Small intestine (tissue), 7 donors: ENCODE measurements around the gene TRIM73. TPM values are rescaled to one million over a fixed set of nuclear protein-coding genes. Genes with fewer than 3 reads are reported as not detected.
"Not testable (repeated sequence)": the region's sequence is repeated elsewhere in the genome, so short reads cannot be mapped to it uniquely, and the experiment has no call there.

Experiments
- DNase-seq, 2 donors: peaks; one replicate each; pipeline versions ENCODE4 v3.0.0 to v3.0.0-alpha.2; 2013
- FAIRE-seq: peaks from 2 replicates; lab custom pipeline; 2012; peaks lifted over from hg19 to GRCh38; lab: Jason Lieb, UNC
- H3K27ac ChIP-seq, 3 donors: one replicate each; pipeline ENCODE4 v1.5.1; 2013; ENCODE audit warnings: low read length in 2 of 3, mild to moderate bottlenecking in 2 of 3, control low read depth in 1 of 3, inconsistent platforms in 1 of 3, low read depth in 1 of 3, moderate library complexity in 1 of 3
- H3K27me3 ChIP-seq, 3 donors: one replicate each; pipeline ENCODE4 v1.6.1; 2013; ENCODE audit warnings: low read length in 3 of 3, inconsistent platforms in 1 of 3; ENCODE audit not compliant: control insufficient read depth in 3 of 3, insufficient read depth in 3 of 3
- H3K36me3 ChIP-seq, 3 donors: one replicate each; pipeline ENCODE4 v1.6.1; 2013; ENCODE audit warnings: low read length in 3 of 3, inconsistent platforms in 1 of 3, low read depth in 1 of 3, mild to moderate bottlenecking in 1 of 3, moderate library complexity in 1 of 3; ENCODE audit not compliant: control insufficient read depth in 3 of 3, insufficient read depth in 2 of 3
- H3K4me1 ChIP-seq, 3 donors: one replicate each; pipeline ENCODE4 v1.6.1; 2013; ENCODE audit warnings: low read length in 2 of 3, inconsistent platforms in 1 of 3, low read depth in 1 of 3, mild to moderate bottlenecking in 1 of 3, moderate library complexity in 1 of 3; ENCODE audit not compliant: control insufficient read depth in 3 of 3, insufficient read depth in 2 of 3
- H3K4me3 ChIP-seq, 3 donors: one replicate each; pipeline ENCODE4 v1.5.1; 2013; ENCODE audit warnings: low read length in 3 of 3, control low read depth in 1 of 3, inconsistent platforms in 1 of 3, low read depth in 1 of 3, mild to moderate bottlenecking in 1 of 3, moderate library complexity in 1 of 3
- H3K9me3 ChIP-seq, 2 donors: one replicate each; pipeline ENCODE4 v1.6.1; 2013; ENCODE audit warnings: low read depth in 1 of 2, low read length in 1 of 2; ENCODE audit not compliant: control insufficient read depth in 2 of 2, insufficient read depth in 1 of 2
- WGBS, 3 donors: extraction: QIAGEN DNeasy Blood & Tissue Kit; methylation state at CpG; one replicate each; pipeline ENCODE4 v1.1.7; 2013; 5-methylcytosine and 5-hydroxymethylcytosine counted together
- polyA plus RNA-seq, 4 donors: library from polyadenylated mRNA; stranded (reverse) in 3 of 4; unstranded in 1 of 4; fragments of 200-250 nt in 3 of 4; fragments of 120-200 nt in 1 of 4; gene quantifications; one replicate each; pipeline versions ENCODE4 v1.2.1 to v1.2.3, GENCODE V29; 2013
- donor health status: healthy with polysubstance abuse.
- donor health status: control.
- donor health status: control.
- donor health status: Bipolar disorder and iron deficiency.
- donor health status: healthy.

The TRIM73 gene
- polyA plus RNA-seq, 4 donors = 2.1 to 4.6 (median 3.0) TPM

DNA sequence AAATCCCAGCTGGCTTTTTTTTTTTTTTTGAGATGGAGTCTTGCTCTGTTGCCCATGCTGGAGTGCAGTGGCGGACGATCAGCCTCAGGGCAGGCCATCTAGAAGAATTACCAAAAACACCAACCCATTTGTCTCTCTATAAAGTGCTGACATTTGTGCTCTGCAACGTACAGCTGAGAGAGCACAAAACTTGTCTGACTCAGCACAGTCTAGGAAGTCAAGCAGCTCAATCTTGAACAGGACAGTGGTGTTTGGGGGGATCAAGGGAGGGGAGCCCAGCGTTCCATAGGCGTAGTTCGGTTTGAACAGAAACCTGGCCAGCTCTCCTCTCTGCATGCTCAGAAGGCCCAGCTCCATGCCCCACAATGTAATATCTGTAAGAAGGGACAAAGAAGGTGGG lies 2.2 kb upstream of the TRIM73 start:
- FAIRE-seq = not testable (repeated sequence)

DNA sequence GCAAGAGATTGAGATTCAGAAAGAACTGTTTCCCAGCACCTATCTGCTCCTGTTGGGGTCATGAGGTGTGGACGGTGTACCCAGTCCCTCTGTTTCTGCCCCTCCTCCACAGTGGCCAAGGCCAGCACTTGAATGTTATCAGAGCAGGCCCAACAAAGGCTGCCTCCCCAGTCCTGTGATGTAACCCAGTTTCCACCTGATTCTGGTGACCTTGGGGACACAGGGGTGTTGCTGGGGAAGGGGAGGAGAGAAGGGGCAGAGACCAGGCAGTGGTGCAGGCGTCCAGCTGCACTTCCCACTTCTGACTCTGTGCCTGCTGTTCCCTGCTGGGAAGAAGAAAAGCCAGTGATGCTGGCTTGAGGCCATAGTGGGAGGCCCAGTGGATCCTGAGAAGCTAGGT lies 2.4 kb downstream of the TRIM73 start:
- DNase-seq, FAIRE-seq: not testable (repeated sequence)
- WGBS, 3 donors = no CpG with 5 or more reads among the region's 2 CpGs

More for the DNA sequence above, 2.2 kb upstream of the TRIM73 start:
- not testable (repeated sequence) for H3K9me3 ChIP-seq, H3K27ac ChIP-seq, DNase-seq, H3K4me3 ChIP-seq, H3K27me3 ChIP-seq, H3K4me1 ChIP-seq, H3K36me3 ChIP-seq
- no CpG with 5 or more reads among the region's 6 CpGs for WGBS, 3 donors

DNA sequence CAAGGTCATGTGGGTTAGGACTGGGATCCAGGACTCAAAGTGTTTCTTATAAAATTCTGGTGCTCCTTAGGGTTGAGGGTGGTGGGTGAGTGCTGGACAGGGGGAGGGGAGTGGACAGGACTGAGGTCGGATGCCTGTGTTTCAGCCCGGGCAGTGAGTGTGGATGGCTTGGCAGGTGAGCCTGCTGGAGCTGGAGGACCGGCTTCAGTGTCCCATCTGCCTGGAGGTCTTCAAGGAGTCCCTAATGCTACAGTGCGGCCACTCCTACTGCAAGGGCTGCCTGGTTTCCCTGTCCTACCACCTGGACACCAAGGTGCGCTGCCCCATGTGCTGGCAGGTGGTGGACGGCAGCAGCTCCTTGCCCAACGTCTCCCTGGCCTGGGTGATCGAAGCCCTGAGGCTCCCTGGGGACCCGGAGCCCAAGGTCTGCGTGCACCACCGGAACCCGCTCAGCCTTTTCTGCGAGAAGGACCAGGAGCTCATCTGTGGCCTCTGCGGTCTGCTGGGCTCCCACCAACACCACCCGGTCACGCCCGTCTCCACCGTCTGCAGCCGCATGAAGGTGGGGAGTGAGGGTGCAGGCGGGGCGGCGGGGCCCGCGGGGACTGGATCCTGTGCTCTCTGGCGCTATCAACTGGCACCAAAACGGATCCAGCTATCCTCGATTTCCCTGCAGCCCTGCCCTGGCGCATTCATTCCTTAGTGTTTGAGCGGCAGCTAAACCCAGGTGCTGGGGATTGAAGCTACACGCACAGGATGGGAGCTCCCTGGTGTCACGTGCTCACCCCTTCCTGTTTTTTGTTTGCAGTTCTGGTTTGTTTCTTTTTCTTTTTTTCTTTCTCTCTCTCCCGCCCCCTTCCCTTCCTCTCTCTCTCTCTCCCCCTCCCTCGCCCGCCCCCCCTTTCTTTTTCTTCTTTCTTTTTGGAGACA lies 3.6 kb downstream of the TRIM73 start:
- not testable (repeated sequence) for H3K9me3 ChIP-seq, DNase-seq, H3K27ac ChIP-seq, FAIRE-seq, H3K4me1 ChIP-seq, H3K27me3 ChIP-seq, H3K4me3 ChIP-seq, H3K36me3 ChIP-seq
- WGBS, 3 donors = 85 to 100% (median 88%) methylated on average over 1 to 3 of the region's 34 CpGs

More for the DNA sequence above, 2.4 kb downstream of the TRIM73 start:
- H3K4me3 ChIP-seq, H3K9me3 ChIP-seq, H3K4me1 ChIP-seq, H3K27me3 ChIP-seq, H3K36me3 ChIP-seq, H3K27ac ChIP-seq: not testable (repeated sequence)

DNA sequence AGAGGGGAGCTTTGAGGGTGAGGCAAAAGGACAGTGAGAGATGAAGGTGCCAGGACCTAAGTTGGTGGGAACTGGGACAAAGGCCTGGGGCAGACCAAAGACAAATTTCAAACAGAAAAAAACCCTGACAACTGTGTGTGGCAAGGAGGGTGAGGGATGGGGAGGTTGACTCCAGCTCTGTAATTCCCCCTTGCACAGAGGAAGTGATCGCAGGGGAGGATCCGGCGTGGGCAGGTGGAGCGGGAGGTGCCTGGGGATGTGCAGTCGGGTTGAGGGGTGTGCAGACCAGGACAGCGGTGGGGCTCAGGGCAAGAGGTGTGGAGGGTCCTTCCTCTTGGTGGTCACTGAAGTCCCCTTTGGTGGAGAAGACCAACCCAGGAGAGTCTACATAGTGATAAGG lies 5.1 kb downstream of the TRIM73 start:
- no CpG with 5 or more reads among the region's 6 CpGs for WGBS, 3 donors
- H3K27me3 ChIP-seq, FAIRE-seq, DNase-seq, H3K36me3 ChIP-seq, H3K9me3 ChIP-seq, H3K27ac ChIP-seq, H3K4me3 ChIP-seq, H3K4me1 ChIP-seq: not testable (repeated sequence)

DNA sequence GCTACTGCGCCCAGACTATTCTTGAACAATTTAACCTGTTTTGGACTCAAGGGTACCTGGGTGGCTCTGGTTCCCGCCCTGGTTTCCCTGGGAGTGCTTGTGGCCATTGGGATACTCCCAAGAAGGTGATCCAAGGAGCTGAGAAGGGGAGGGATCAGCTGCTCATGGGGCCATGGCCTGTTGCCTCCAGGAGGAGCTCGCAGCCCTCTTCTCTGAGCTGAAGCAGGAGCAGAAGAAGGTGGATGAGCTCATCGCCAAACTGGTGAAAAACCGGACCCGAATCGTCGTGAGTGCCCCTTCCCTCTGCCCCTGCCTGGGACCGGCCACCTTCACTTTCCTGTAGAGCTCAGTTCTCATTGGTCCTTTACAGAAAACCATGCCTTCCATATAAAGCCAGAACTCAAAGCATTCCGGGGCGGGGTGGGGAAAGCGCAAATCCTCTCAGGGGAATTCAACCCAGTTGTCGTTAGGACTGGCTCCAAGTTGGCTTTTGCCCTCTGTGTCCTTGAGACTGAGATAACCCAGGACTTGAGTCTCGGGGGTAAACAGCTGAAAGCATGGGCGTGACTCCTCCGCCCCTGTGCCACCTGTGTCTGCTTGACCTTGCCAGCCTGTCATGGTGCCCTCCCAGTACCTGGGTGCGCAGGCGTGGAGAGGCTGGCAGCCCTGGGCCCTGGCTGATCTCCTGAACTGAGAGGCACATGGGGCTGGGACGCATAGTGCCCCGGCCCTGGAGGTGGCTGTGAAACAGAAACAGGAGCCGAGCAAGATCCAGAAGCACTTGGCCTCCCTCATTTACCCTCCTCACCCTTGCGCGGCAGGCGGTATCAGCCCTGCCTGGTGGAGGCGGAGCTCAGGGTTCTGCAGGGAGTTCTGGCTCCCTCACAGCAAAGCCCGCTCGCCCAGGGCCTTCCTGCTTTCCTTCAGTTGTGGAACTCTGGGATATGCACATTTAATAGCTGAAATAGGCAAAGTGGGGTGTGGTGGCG lies 8.3 kb downstream of the TRIM73 start:
- H3K27ac ChIP-seq, H3K27me3 ChIP-seq, H3K4me3 ChIP-seq, H3K4me1 ChIP-seq, H3K9me3 ChIP-seq, H3K36me3 ChIP-seq, FAIRE-seq, DNase-seq: not testable (repeated sequence)
- WGBS, 3 donors = no CpG with 5 or more reads among the region's 28 CpGs

DNA sequence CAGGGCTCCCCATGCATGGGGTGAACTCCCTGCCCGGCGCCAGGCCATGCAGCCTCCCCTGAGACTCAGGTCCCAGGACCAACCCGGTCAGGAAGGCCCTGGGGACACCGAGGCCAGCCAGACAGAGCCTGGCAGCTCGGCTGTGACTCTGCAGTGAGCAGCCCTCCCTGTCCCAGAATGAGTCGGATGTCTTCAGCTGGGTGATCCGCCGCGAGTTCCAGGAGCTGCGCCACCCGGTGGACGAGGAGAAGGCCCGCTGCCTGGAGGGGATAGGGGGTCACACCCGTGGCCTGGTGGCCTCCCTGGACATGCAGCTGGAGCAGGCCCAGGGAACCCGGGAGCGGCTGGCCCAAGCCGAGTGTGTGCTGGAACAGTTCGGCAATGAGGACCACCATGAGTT lies 9.2 kb downstream of the TRIM73 start:
- not testable (repeated sequence) for H3K4me1 ChIP-seq, FAIRE-seq, H3K27ac ChIP-seq, H3K4me3 ChIP-seq, H3K27me3 ChIP-seq, H3K36me3 ChIP-seq, DNase-seq, H3K9me3 ChIP-seq
- WGBS, 3 donors = 79 to 100% (median 100%) methylated on average over 1 to 4 of the region's 18 CpGs

DNA sequence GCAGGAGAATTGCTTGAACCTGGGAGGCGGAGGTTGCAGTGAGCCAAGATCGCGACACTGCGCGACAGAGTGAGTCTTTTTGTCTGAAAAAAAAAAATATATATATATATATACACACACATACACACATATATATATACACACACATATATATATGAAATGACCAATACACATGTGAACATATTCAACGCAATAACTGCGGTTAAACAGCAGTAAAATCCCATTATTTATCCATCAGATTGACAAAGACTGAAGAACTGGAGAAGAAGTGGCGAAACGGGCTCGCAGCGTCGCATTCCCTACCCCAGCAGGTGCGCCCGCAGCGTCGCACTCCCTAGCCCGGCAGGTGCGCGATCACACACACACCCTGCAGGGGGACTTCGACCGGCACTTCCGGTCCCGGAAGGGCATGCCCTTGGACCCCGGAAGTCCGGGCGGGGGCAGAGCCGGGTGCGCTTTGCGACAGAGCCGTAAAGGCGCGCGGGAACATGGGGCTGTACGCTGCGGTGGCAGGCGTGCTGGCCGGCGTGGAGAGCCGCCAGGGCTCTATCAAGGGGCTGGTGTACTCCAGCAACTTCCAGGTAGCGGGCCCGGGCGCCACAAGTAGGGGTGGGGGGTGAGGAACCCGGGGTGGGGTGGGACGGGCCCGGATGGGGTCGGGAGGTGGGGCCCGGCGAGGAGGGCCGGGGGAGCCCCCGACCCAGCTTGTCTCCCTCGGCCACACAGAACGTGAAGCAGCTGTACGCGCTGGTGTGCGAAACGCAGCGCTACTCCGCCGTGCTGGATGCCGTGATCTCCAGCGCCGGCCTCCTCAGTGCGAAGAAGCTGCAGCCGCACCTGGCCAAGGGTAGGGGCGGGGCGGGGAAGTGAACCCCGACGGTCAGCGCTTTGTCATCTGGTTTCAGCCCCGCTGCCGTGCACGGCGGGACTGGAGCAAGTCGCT lies 14.7 kb downstream of the TRIM73 start:
- not testable (repeated sequence) for FAIRE-seq, H3K4me1 ChIP-seq, H3K36me3 ChIP-seq, H3K27ac ChIP-seq, H3K27me3 ChIP-seq, DNase-seq, H3K9me3 ChIP-seq
- 0 to 20% (median 0%) methylated on average over 2 to 18 of the region's 74 CpGs for WGBS, 3 donors
- peak overlapping the region in 1 of 3 donors; percentile 15 for H3K4me3 ChIP-seq
